Endodermal cell (in vitro differentiated cells): ENCODE measurements around the gene ZSCAN9. TPM values are rescaled to one million over a fixed set of nuclear protein-coding genes. Genes with fewer than 3 reads are reported as not detected.

Experiments used
- DNase-seq: peaks from one replicate; pipeline ENCODE4 v3.0.0-alpha.2; 2017
- H3K27ac ChIP-seq: 2 replicates; pipeline ENCODE4 v1.5.1; 2013; ENCODE audit warnings: mild to moderate bottlenecking, low read depth, low read length, moderate library complexity
- H3K27me3 ChIP-seq: 2 replicates; pipeline ENCODE4 v1.6.1; 2013; ENCODE audit warnings: mild to moderate bottlenecking, low read length, moderate library complexity; ENCODE audit not compliant: insufficient read depth, control insufficient read depth, poor library complexity, severe bottlenecking
- H3K36me3 ChIP-seq: 2 replicates; pipeline ENCODE4 v1.7.0; 2013; ENCODE audit warnings: mild to moderate bottlenecking, low read length, moderate library complexity; ENCODE audit not compliant: control insufficient read depth, insufficient read depth
- H3K4me1 ChIP-seq: one replicate; pipeline ENCODE4 v1.7.0; 2013; ENCODE audit warnings: low read length; ENCODE audit not compliant: control insufficient read depth, insufficient read depth
- H3K4me3 ChIP-seq: 2 replicates; pipeline ENCODE4 v1.5.1; 2013; ENCODE audit warnings: mild to moderate bottlenecking, low read length, moderate library complexity
- H3K9ac ChIP-seq: 2 replicates; pipeline ENCODE4 v1.6.1; 2013; ENCODE audit warnings: mild to moderate bottlenecking, low read length, moderate library complexity; ENCODE audit not compliant: poor library complexity, severe bottlenecking; ENCODE audit errors: extremely low read depth
- H3K9me3 ChIP-seq: 2 replicates; pipeline ENCODE4 v1.6.1; 2013; ENCODE audit warnings: mild to moderate bottlenecking, low read length, moderate library complexity; ENCODE audit not compliant: control insufficient read depth
- H3K27ac Mint-ChIP-seq: 2 replicates; pipeline ENCODE4 v1.8.0; 2020; ENCODE audit warnings: mixed read lengths
- H3K27me3 Mint-ChIP-seq: 2 replicates; pipeline ENCODE4 v1.8.0; 2021; ENCODE audit warnings: mild to moderate bottlenecking, mixed read lengths; ENCODE audit not compliant: insufficient read depth
- H3K36me3 Mint-ChIP-seq: 2 replicates; pipeline ENCODE4 v1.8.0; 2020; ENCODE audit warnings: low read depth, mixed read lengths
- H3K4me1 Mint-ChIP-seq: 2 replicates; pipeline ENCODE4 v1.8.0; 2020; ENCODE audit warnings: mixed read lengths
- H3K4me3 Mint-ChIP-seq: 2 replicates; pipeline ENCODE4 v1.8.0; 2020; ENCODE audit warnings: mild to moderate bottlenecking, moderate library complexity, mixed read lengths
- H3K9me3 Mint-ChIP-seq: 2 replicates; pipeline ENCODE4 v1.8.0; 2020; ENCODE audit warnings: mild to moderate bottlenecking, mixed read lengths
- WGBS, 2 experiments: methylation state at CpG; one replicate each; pipeline versions ENCODE4 v1.1.5 to v1.1.7; 2013; ENCODE audit warnings: missing lambda C conversion rate in 2 of 2, mixed read lengths in 1 of 2; ENCODE audit not compliant: insufficient coverage in 1 of 2, insufficient read length in 1 of 2; 5-methylcytosine and 5-hydroxymethylcytosine counted together
- total RNA-seq, 2 donors: library from RNA; stranded (reverse); fragmentation: NEBNext Ultra II Directional in 1 of 2; extraction: Animal tissue kit (Norgen Biotek cat#: 25700) in 1 of 2; gene quantifications; 2 replicates in 1 of 2; 3 replicates in 1 of 2; pipeline ENCODE4 v1.2.1, GENCODE V29; 2021
- TF ChIP-seq, protein P1 (sequence below): fragments of 200-600 bp; sonication (generic); conservative IDR thresholded peaks from 2 replicates; pipeline ENCODE4 v1.5.0; 2021; ENCODE audit warnings: antibody characterized with exemption, mild to moderate bottlenecking

ZSCAN9 gene
- total RNA-seq, 2 donors from 2014 or later = 23.1 to 32.1 TPM

DNA sequence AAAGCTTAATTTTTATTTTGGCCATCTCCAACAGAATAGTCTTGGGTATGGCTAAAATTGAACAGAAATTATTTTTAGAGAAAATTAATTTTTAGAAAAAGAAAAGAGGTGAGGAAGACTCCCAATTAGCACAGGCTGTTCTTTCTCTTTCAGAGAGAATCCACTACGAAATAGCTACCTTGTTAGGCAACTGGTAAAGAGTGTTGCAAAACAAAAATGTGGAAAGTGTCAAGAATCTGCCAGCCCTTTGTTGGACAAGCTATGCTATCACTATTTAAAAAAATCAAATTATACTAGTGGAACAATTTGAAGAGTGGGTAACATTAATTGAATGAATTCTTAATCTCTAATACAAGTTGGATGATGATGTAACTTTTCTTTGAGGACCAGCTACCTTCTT, 19.2 kb upstream of the ZSCAN9 start:
- H3K27me3 Mint-ChIP-seq = peaks cover 90% of the 10 kb centered on the region
- H3K36me3 Mint-ChIP-seq = no peaks in the 10 kb centered on the region
- no peaks in the 10 kb centered on the region for H3K9me3 ChIP-seq
- H3K27ac Mint-ChIP-seq = no peak overlapping the region
- no peaks in the 10 kb centered on the region for H3K36me3 ChIP-seq
- H3K4me1 Mint-ChIP-seq = peaks cover 8% of the 10 kb centered on the region
- no peak overlapping the region for H3K4me3 ChIP-seq
- no peak overlapping the region for H3K27ac ChIP-seq
- no peak overlapping the region for H3K9ac ChIP-seq
- TF ChIP-seq, protein P1, sequence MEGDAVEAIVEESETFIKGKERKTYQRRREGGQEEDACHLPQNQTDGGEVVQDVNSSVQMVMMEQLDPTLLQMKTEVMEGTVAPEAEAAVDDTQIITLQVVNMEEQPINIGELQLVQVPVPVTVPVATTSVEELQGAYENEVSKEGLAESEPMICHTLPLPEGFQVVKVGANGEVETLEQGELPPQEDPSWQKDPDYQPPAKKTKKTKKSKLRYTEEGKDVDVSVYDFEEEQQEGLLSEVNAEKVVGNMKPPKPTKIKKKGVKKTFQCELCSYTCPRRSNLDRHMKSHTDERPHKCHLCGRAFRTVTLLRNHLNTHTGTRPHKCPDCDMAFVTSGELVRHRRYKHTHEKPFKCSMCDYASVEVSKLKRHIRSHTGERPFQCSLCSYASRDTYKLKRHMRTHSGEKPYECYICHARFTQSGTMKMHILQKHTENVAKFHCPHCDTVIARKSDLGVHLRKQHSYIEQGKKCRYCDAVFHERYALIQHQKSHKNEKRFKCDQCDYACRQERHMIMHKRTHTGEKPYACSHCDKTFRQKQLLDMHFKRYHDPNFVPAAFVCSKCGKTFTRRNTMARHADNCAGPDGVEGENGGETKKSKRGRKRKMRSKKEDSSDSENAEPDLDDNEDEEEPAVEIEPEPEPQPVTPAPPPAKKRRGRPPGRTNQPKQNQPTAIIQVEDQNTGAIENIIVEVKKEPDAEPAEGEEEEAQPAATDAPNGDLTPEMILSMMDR = no peak
- no peak overlapping the region for H3K4me3 Mint-ChIP-seq
- 62% methylated on average over 1 of the region's 1 CpG; no CpG with 5 or more reads in 1 of the 2 experiments for WGBS, 2 experiments
- no peaks in the 10 kb centered on the region for H3K4me1 ChIP-seq
- H3K27me3 ChIP-seq = peaks cover 95% of the 10 kb centered on the region
- no peaks in the 10 kb centered on the region for H3K9me3 Mint-ChIP-seq
- DNase-seq = no peak

DNA sequence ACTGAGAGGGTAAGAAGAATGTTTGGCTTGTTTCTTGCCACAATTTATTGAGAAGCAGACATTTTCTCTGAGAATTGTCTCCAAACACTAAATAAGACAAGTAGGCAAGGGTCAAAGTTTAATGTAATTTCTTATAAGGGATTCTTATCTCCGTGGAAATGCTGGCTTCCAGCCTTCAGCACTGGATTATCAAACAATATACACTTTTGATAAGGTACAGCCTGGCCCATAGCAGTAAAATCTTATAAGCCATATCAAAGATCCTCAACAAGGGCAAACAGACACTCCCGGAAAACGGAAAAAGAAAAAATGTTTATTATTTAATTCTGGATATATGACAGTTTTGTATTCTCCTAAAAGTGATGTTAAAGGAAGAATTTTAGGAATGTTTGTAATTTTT, 18.5 kb upstream of the ZSCAN9 start:
- H3K27ac ChIP-seq = no peak overlapping the region
- WGBS, 2 experiments = 57% methylated on average over 1 of the region's 3 CpGs; no CpG with 5 or more reads in 1 of the 2 experiments
- H3K9me3 ChIP-seq = no peaks in the 10 kb centered on the region
- Mint-ChIP-seq H3K27me3 (peaks cover 91% of the 10 kb centered on the region), H3K9me3 (no peaks in the 10 kb centered on the region), H3K27ac (no peak overlapping the region), H3K4me3 (no peak overlapping the region), H3K4me1 (peaks cover 8% of the 10 kb centered on the region), H3K36me3 (no peaks in the 10 kb centered on the region)
- DNase-seq = no peak
- no peaks in the 10 kb centered on the region for H3K4me1 ChIP-seq
- no peak overlapping the region for H3K9ac ChIP-seq
- no peak overlapping the region for H3K4me3 ChIP-seq
- H3K27me3 ChIP-seq = peaks cover 95% of the 10 kb centered on the region
- no peaks in the 10 kb centered on the region for H3K36me3 ChIP-seq
- TF ChIP-seq, protein P1 = no peak

DNA sequence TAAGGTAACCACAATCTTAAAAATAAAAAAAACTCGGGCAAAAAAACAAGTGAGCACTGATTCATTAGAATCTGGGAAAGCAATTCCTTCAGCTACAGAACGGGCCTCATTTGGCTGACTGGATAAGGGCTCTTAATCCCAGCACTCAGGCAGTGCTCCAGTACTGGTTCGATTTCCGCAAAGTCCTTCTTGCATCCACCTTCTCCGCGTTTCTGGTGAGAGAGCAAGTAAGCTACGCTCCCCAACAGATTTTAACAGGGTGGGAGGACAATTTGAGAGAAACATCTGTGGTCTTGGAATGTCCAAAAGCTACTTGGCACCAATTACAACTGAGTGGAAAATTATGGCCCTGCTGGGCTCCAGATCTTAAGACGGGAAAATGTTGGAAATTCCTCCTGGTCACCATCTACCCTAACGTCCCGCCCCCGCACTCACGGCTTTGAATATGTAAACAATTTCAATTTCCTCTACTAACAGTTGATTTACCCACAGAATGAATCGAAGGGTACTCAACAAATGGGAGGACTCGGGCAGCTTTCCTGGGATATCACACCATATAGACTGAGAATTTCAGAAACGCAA, 18.1 kb upstream of the ZSCAN9 start:
- no peaks in the 10 kb centered on the region for H3K36me3 Mint-ChIP-seq
- H3K27ac Mint-ChIP-seq = no peak overlapping the region
- 6 to 7% methylated on average over 13 to 15 of the region's 15 CpGs for WGBS, 2 experiments
- Histone ChIP-seq H3K27me3 (peaks cover 95% of the 10 kb centered on the region), H3K27ac (no peak overlapping the region), H3K9ac (peak overlapping the region; percentile 68), H3K4me3 (peak overlapping the region; percentile 90), H3K9me3 (no peaks in the 10 kb centered on the region), H3K4me1 (no peaks in the 10 kb centered on the region), H3K36me3 (no peaks in the 10 kb centered on the region)
- peak; percentile 61 for DNase-seq
- no peaks in the 10 kb centered on the region for H3K9me3 Mint-ChIP-seq
- TF ChIP-seq, protein P1 = no peak
- H3K27me3 Mint-ChIP-seq = peaks cover 91% of the 10 kb centered on the region
- H3K4me3 Mint-ChIP-seq = peak overlapping the region; percentile 67
- peaks cover 11% of the 10 kb centered on the region for H3K4me1 Mint-ChIP-seq
